Activated T-helper 1 cell treated with anti-CD3 and anti-CD28 coated beads, Interleukin-12 subunit alpha, Interleukin-12 subunit beta, Interleukin-2, Interleukin-4 antibody, amounts not matched to agents 30 ng/mL and 10 ng/mL and 1 ng/mL, durations not matched to agents 14 hours and 24 hours and 36 hours (primary cell): ENCODE data around the gene ARRB1. TPM values are rescaled to one million over a fixed set of nuclear protein-coding genes. Genes with fewer than 3 reads are reported as not detected.

Experiments
- DNase-seq: peaks from one replicate; pipeline ENCODE4 v3.0.0; 2021; ENCODE audit warnings: low spot score
- H3K27ac Mint-ChIP-seq: one replicate; pipeline ENCODE4 v1.8.0; 2021; ENCODE audit warnings: mild to moderate bottlenecking, mixed read lengths
- H3K27me3 Mint-ChIP-seq: one replicate; pipeline ENCODE4 v1.8.0; 2022; ENCODE audit warnings: mild to moderate bottlenecking, moderate library complexity, mixed read lengths; ENCODE audit not compliant: insufficient read depth
- H3K36me3 Mint-ChIP-seq: one replicate; pipeline ENCODE4 v1.8.0; 2021; ENCODE audit warnings: low read depth, mixed read lengths
- H3K4me1 Mint-ChIP-seq: one replicate; pipeline ENCODE4 v1.8.0; 2021; ENCODE audit warnings: low read depth, mixed read lengths
- H3K4me3 Mint-ChIP-seq: one replicate; pipeline ENCODE4 v1.8.0; 2021; ENCODE audit warnings: mild to moderate bottlenecking, moderate library complexity, mixed read lengths
- H3K9me3 Mint-ChIP-seq: one replicate; pipeline ENCODE4 v1.8.0; 2021; ENCODE audit warnings: mixed read lengths
- intact Hi-C: fragments of 100-400 bp; cut with micrococcal nuclease; formaldehyde crosslinking; loops from one replicate; pipeline ENCODE4 v1.15.1; 2024
- total RNA-seq: library from RNA; stranded (reverse); gene quantifications from 2 replicates; pipeline ENCODE4 v1.2.3, GENCODE V29; 2022

ARRB1 gene
- total RNA-seq, 1 donor from 2014 or later = 16.0 TPM

GRCh38 chr11:75356613-75357012 is 5.2 kb upstream of the ARRB1 start:
- intact Hi-C loops = no loop called here

GRCh38 chr11:75355051-75355450 is 3.6 kb upstream of the ARRB1 start:
- Mint-ChIP-seq H3K4me1 (peaks cover 24% of the 10 kb centered on the region), H3K4me3 (no peak overlapping the region), H3K27ac (no peak overlapping the region), H3K27me3 (peaks cover 11% of the 10 kb centered on the region), H3K36me3 (no peaks in the 10 kb centered on the region), H3K9me3 (no peaks in the 10 kb centered on the region)
- intact Hi-C loops = no loop called here
- DNase-seq = no peak

More at GRCh38 chr11:75356613-75357012, 5.2 kb upstream of the ARRB1 start:
- no peak for DNase-seq
- no peak overlapping the region for H3K4me3 Mint-ChIP-seq
- no peak overlapping the region for H3K27ac Mint-ChIP-seq
- H3K36me3 Mint-ChIP-seq = no peaks in the 10 kb centered on the region
- H3K9me3 Mint-ChIP-seq = no peaks in the 10 kb centered on the region
- peaks cover 13% of the 10 kb centered on the region for H3K27me3 Mint-ChIP-seq
- peaks cover 14% of the 10 kb centered on the region for H3K4me1 Mint-ChIP-seq

- peaks cover 48% of the 10 kb centered on the region for H3K4me1 Mint-ChIP-seq
- intact Hi-C loops = loop anchor here (1.0 kb wide), 1 partner anchor 26 kb away; no protein-coding TSS in a partner anchor
These were observed 1.2 kb upstream of the ARRB1 start for GRCh38 chr11:75352588-75353206.

GRCh38 chr11:75351791-75352587 is 528 bp upstream of the ARRB1 start:
- peaks cover 52% of the 10 kb centered on the region for H3K4me1 Mint-ChIP-seq
- peak overlapping the region; percentile 85 for H3K4me3 Mint-ChIP-seq
- H3K36me3 Mint-ChIP-seq = no peaks in the 10 kb centered on the region
- H3K9me3 Mint-ChIP-seq = no peaks in the 10 kb centered on the region
- intact Hi-C loops = loop anchor here (1.0 kb wide), 1 partner anchor 26 kb away; no protein-coding TSS in a partner anchor
- H3K27me3 Mint-ChIP-seq = peaks cover 8% of the 10 kb centered on the region
- peak overlapping the region; percentile 80 for H3K27ac Mint-ChIP-seq
- peak; percentile 58 for DNase-seq

More at GRCh38 chr11:75352588-75353206, 1.2 kb upstream of the ARRB1 start:
- no peak for DNase-seq
- peak overlapping the region; percentile 27 for H3K27ac Mint-ChIP-seq
- no peaks in the 10 kb centered on the region for H3K36me3 Mint-ChIP-seq
- H3K9me3 Mint-ChIP-seq = no peaks in the 10 kb centered on the region
- peak overlapping the region; percentile 85 for H3K4me3 Mint-ChIP-seq
- peaks cover 11% of the 10 kb centered on the region for H3K27me3 Mint-ChIP-seq

- no peak for DNase-seq
These were observed 519 bp downstream of the ARRB1 start for GRCh38 chr11:75350743-75351540.

GRCh38 chr11:75350122-75350742 is 1.2 kb downstream of the ARRB1 start:
- intact Hi-C loops = no loop called here
- no peaks in the 10 kb centered on the region for H3K9me3 Mint-ChIP-seq

More at GRCh38 chr11:75350743-75351540, 519 bp downstream of the ARRB1 start:
- Mint-ChIP-seq H3K4me3 (peak overlapping the region; percentile 81), H3K36me3 (no peaks in the 10 kb centered on the region), H3K4me1 (peaks cover 63% of the 10 kb centered on the region), H3K9me3 (no peaks in the 10 kb centered on the region), H3K27ac (peak overlapping the region; percentile 80), H3K27me3 (peaks cover 7% of the 10 kb centered on the region)
- intact Hi-C loops = no loop called here

GRCh38 chr11:75349521-75350116 is 1.8 kb downstream of the ARRB1 start:
- no peaks in the 10 kb centered on the region for H3K9me3 Mint-ChIP-seq
- intact Hi-C loops = no loop called here
- H3K27ac Mint-ChIP-seq = peak overlapping the region; percentile 16
- no peaks in the 10 kb centered on the region for H3K36me3 Mint-ChIP-seq
- DNase-seq = no peak
- H3K27me3 Mint-ChIP-seq = no peaks in the 10 kb centered on the region
- H3K4me3 Mint-ChIP-seq = peak overlapping the region; percentile 81
- peaks cover 72% of the 10 kb centered on the region for H3K4me1 Mint-ChIP-seq

More at GRCh38 chr11:75350122-75350742, 1.2 kb downstream of the ARRB1 start:
- Mint-ChIP-seq H3K27me3 (no peaks in the 10 kb centered on the region), H3K4me3 (peak overlapping the region; percentile 81), H3K36me3 (no peaks in the 10 kb centered on the region), H3K27ac (peak overlapping the region; percentile 80), H3K4me1 (peaks cover 70% of the 10 kb centered on the region)
- DNase-seq = no peak

- intact Hi-C loops = no loop called here
- Mint-ChIP-seq H3K4me1 (peaks cover 73% of the 10 kb centered on the region), H3K36me3 (no peaks in the 10 kb centered on the region), H3K4me3 (no peak overlapping the region), H3K9me3 (no peaks in the 10 kb centered on the region), H3K27me3 (no peaks in the 10 kb centered on the region), H3K27ac (no peak overlapping the region)
- no peak for DNase-seq
These were observed 3.5 kb downstream of the ARRB1 start for GRCh38 chr11:75347781-75348566.

- H3K36me3 Mint-ChIP-seq = peaks cover 3% of the 10 kb centered on the region
- intact Hi-C loops = no loop called here
- H3K9me3 Mint-ChIP-seq = no peaks in the 10 kb centered on the region
- no peaks in the 10 kb centered on the region for H3K27me3 Mint-ChIP-seq
- H3K4me1 Mint-ChIP-seq = peaks cover 73% of the 10 kb centered on the region
- no peak for DNase-seq
- H3K27ac Mint-ChIP-seq = no peak overlapping the region
- H3K4me3 Mint-ChIP-seq = no peak overlapping the region
These were observed 4.4 kb downstream of the ARRB1 start for GRCh38 chr11:75346912-75347647.

GRCh38 chr11:75346296-75346695 is 5.2 kb downstream of the ARRB1 start:
- H3K4me1 Mint-ChIP-seq = peaks cover 81% of the 10 kb centered on the region
- H3K4me3 Mint-ChIP-seq = peak overlapping the region; percentile 4
- H3K36me3 Mint-ChIP-seq = peaks cover 3% of the 10 kb centered on the region
- intact Hi-C loops = no loop called here
- DNase-seq = no peak
- peak overlapping the region; percentile 40 for H3K27ac Mint-ChIP-seq
- H3K9me3 Mint-ChIP-seq = no peaks in the 10 kb centered on the region
- no peaks in the 10 kb centered on the region for H3K27me3 Mint-ChIP-seq
